HG02884 (cell line): Measurements from ENCODE around the gene KCNH6.

ENCODE experiments used
- ATAC-seq: cut with Tn5 transposase; IDR thresholded peaks from one replicate; pipeline ENCODE4 v1.9.1; 2021; ENCODE audit warnings: mild to moderate bottlenecking, moderate library complexity; ENCODE audit not compliant: unreplicated experiment

KCNH6 gene

GRCh38 chr17:63511331-63511730, 11.8 kb upstream of the KCNH6 start:
- no peak for ATAC-seq

- ATAC-seq, result no peak
Observed at GRCh38 chr17:63512388-63512787, 10.8 kb upstream of the KCNH6 start.

- ATAC-seq, result no peak
Observed at GRCh38 chr17:63512896-63513644, 10.1 kb upstream of the KCNH6 start.

- no peak for ATAC-seq
Observed at GRCh38 chr17:63514477-63514876, 8.7 kb upstream of the KCNH6 start.

- ATAC-seq, result no peak
Observed at GRCh38 chr17:63514974-63515373, 8.2 kb upstream of the KCNH6 start.

- no peak for ATAC-seq
Observed at GRCh38 chr17:63515426-63515825, 7.7 kb upstream of the KCNH6 start.

- no peak for ATAC-seq
Observed at GRCh38 chr17:63516910-63517824, 6.0 kb upstream of the KCNH6 start.

GRCh38 chr17:63517825-63518534, 5.2 kb upstream of the KCNH6 start:
- ATAC-seq, result no peak

- ATAC-seq, result no peak
Observed at GRCh38 chr17:63519116-63519881, 3.9 kb upstream of the KCNH6 start.

GRCh38 chr17:63519972-63520882, 2.9 kb upstream of the KCNH6 start:
- ATAC-seq, result no peak

- ATAC-seq, result no peak
Observed at GRCh38 chr17:63524051-63524450, 893 bp downstream of the KCNH6 start.

GRCh38 chr17:63525190-63525946, 2.2 kb downstream of the KCNH6 start:
- ATAC-seq, result no peak

- ATAC-seq, result no peak
Observed at GRCh38 chr17:63526861-63527260, 3.7 kb downstream of the KCNH6 start.

- ATAC-seq, result no peak
Observed at GRCh38 chr17:63528183-63528582, 5.0 kb downstream of the KCNH6 start.

GRCh38 chr17:63529711-63530556, 6.8 kb downstream of the KCNH6 start:
- ATAC-seq, result no peak

GRCh38 chr17:63530557-63531021, 7.4 kb downstream of the KCNH6 start:
- no peak for ATAC-seq

- ATAC-seq, result no peak
Observed at GRCh38 chr17:63531022-63531965, 8.1 kb downstream of the KCNH6 start.
